HG02642 (cell line): Measurements from ENCODE around the gene DNAH17.

ENCODE experiments used
- ATAC-seq: cut with Tn5 transposase; IDR thresholded peaks from one replicate; pipeline ENCODE4 v1.9.1; 2021; ENCODE audit warnings: mild to moderate bottlenecking; ENCODE audit not compliant: unreplicated experiment, poor library complexity

DNAH17 gene, protein sequence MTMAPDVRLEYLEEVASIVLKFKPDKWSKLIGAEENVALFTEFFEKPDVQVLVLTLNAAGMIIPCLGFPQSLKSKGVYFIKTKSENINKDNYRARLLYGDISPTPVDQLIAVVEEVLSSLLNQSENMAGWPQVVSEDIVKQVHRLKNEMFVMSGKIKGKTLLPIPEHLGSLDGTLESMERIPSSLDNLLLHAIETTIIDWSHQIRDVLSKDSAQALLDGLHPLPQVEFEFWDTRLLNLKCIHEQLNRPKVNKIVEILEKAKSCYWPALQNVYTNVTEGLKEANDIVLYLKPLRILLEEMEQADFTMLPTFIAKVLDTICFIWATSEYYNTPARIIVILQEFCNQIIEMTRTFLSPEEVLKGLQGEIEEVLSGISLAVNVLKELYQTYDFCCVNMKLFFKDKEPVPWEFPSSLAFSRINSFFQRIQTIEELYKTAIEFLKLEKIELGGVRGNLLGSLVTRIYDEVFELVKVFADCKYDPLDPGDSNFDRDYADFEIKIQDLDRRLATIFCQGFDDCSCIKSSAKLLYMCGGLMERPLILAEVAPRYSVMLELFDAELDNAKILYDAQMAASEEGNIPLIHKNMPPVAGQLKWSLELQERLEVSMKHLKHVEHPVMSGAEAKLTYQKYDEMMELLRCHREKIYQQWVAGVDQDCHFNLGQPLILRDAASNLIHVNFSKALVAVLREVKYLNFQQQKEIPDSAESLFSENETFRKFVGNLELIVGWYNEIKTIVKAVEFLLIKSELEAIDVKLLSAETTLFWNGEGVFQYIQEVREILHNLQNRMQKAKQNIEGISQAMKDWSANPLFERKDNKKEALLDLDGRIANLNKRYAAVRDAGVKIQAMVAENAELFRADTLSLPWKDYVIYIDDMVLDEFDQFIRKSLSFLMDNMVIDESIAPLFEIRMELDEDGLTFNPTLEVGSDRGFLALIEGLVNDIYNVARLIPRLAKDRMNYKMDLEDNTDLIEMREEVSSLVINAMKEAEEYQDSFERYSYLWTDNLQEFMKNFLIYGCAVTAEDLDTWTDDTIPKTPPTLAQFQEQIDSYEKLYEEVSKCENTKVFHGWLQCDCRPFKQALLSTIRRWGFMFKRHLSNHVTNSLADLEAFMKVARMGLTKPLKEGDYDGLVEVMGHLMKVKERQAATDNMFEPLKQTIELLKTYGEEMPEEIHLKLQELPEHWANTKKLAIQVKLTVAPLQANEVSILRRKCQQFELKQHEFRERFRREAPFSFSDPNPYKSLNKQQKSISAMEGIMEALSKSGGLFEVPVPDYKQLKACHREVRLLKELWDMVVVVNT (N-terminal part only)

GRCh38 chr17:78577296-78577695, at the start of gene DNAH17:
Gene DNAH17, minus strand, starts transcription at chr17:78577396. Its CDS starts 2,339 bp downstream, at chr17:78575057.
- no peak for ATAC-seq

- ATAC-seq = no peak
Measured at GRCh38 chr17:78624324-78625151, 47.3 kb upstream of the DNAH17 start.

- ATAC-seq = no peak
Measured at GRCh38 chr17:78623541-78623940, 46.3 kb upstream of the DNAH17 start.

- ATAC-seq = no peak
Measured at GRCh38 chr17:78622491-78623265, 45.5 kb upstream of the DNAH17 start.

DNA sequence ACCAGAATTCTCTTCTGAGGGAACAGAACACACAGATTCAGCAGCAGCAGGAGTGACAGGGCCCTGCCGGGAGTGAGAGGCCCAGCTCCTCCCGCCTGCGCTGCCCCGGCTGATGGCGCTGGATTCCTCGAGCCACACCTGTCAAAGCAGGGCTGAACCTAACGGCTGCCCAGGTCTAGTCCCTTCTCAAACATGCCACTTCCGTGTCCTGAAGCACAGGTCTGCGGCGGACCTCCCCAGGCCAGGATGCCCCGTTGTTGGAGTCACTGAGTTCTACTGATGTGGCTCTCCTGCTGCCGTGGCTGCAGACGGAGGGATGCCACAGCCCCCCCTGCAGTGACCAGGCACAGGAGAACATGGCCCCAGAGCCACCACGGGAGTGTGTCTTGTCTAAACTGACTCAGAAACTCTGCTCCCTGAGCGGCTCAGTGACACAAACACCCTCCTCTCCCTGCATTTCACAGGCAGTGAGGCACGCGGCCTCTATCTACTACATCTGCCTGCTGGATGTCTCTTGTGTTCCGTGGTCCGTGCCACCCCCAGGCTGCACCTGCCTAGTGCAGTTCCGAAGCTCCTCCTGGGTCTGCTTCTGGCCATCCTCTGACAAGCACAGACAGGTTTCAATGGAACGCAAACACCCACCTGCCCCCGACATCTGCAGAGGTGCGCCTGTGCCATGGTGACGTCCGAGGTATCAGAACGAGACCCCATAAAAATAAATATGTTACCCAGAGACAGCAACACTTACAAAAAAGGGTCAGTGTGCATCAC, 44.7 kb upstream of the DNAH17 start:
- ATAC-seq = no peak

DNA sequence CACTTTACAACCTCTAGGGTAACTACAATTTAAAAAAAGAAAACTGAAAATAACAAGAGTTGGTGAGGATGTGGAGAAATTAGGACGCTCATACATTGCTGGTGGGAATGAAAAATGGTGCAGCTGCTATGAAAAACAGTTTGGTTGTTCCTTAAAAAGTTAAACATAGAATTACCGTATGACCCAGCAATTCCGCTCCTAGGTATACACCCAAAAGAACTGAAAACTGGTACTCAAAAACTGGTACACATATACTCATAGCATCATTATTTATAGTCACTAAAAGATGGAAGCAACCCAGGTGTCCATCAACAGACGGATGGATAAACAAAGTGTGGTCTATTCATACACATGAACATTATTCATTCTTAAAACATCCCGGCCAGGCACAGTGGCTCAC, 42.9 kb upstream of the DNAH17 start:
- ATAC-seq = no peak

GRCh38 chr17:78619334-78619733, 42.1 kb upstream of the DNAH17 start:
- no peak for ATAC-seq

DNA sequence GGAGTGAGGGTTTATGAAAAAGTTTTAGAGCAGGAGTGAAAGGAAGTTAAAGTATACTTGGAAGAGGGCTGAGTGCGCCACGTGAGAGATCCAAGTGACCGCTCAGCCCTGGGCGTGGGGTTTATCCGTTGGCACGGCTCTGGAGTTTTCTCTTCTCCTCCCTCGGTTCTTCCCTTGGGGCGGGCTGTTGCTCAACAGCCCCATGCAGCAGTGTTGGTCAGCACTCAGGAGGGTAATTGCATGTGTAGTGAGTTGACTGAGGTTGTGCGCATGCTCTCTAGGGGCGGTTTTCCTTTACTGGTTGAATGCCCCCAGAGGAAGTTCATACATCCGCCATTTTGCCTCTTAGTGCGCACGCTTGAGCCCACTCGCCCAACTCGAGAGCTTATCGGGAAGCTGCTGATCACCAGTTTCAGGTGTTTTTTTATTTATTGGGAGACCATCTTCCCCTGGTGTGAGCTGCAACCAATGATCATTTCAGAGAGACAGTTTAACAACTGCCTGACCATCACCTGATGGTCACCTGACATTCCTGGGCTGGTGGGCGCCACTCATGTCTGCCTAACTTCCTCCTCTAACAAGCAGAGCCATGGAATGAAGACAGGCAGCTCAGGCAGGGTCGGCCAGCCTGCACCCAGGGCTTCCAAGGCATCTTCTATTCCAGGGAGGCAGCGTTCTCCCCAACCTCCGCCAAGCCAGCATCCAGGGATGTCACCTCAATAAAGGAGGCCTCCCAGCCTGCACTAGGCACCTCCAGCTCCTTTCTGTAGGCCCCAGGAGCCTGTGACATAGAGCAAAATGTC, 41.3 kb upstream of the DNAH17 start:
- no peak for ATAC-seq

- no peak for ATAC-seq
Measured at GRCh38 chr17:78617511-78618061, 40.4 kb upstream of the DNAH17 start.

- ATAC-seq = no peak
Measured at GRCh38 chr17:78616946-78617345, 39.8 kb upstream of the DNAH17 start.

DNA sequence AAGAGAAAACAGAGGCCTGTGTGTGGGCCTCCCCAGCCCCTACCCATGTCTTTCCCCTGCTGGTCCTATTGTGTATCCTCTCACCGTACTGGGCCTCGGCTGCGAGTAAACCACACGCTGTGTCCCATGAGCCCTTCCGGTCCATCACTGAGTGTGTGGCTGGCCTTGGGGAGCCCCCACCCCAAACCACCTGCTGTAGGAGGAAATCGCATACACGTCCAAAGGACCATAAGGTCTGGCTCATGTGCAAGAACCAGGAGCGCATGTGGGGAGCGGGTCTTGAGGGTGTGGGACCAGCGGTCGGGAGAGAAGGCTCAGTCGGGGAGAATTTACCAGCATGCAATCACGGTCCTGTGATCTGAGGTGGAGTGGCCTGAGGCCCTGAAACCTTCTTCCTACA, 38.4 kb upstream of the DNAH17 start:
- ATAC-seq = no peak

- no peak for ATAC-seq
Measured at GRCh38 chr17:78613416-78613815, 36.2 kb upstream of the DNAH17 start.

DNA sequence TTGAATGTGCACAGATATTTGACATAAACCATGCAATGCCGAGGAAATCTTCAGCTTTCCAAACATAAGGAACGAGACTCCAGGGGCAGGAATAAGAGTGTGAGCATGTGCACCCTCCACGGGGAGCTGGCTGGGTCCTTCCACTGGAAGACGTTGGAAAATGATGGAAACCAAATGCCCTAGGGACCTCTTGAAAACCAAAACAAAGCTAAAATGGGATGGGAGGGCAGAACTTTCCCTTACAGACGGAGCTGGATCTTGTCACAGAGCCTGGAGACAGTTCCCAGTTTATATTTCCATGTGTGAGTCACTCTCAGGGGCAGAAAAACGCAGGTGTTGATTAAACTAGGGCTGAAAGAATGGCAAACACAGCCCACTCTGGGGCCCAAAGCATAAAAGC, 34.4 kb upstream of the DNAH17 start:
- no peak for ATAC-seq

- ATAC-seq = no peak
Measured at GRCh38 chr17:78610951-78611511, 33.8 kb upstream of the DNAH17 start.

DNA sequence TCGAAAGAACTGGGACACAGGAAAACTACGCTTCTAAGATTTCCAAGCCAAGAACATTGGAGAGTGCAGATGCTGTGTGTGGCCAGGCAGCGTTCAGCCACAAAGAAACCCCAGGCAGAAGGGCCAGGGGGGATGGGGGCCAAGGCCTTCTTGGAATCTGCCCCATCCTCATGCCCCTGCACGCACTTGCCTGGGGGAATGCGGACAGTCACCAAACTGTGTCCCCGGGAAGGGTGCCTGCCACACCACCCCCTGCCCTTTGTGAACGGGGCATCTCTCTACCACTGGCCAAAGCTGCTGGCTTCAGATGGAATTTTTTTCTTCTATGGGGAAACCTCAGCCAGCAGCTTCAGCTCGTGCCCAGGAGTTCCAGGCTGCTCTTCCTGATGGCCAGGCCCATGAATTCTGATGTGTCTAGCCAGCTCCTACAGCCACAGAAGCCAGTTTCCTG, 32.0 kb upstream of the DNAH17 start:
- ATAC-seq = no peak

DNA sequence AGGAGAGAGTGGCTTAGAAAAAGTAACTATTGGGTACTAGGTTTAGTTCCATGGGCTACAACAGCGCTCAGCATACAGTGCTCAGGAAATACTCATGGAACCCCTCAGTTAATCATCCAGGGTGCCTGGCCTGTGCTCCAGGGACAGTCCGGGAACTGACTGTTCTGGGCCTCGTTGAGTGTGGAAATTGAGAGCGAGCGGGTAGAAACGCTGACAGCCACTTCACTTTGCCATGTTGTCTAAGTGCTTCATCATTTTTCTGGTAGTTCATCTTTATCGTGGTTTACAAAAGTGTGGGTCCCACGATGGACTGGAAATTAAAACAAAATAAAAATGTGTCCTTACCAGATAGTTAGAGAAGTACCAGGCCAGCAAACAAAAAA, 31.6 kb upstream of the DNAH17 start:
- no peak for ATAC-seq
